ENCODE data around the gene GIPC3. TPM values are rescaled to one million over a fixed set of nuclear protein-coding genes. Genes with fewer than 3 reads are reported as not detected.

GIPC3 gene
- total and polyA plus RNA-seq, 12 donors: 0.33 to 5.9 (median 3.2) TPM

GRCh38 chr19:3634496-3635045, 49.3 kb downstream of the GIPC3 start:
- H3K4me3 ChIP-seq: no peak overlapping the region
- H3K4me1 ChIP-seq (replicated peaks in 1 of 2): no peaks in the 10 kb centered on the region
- H3K9me3 ChIP-seq (replicated peaks in 1 of 3): no peaks in the 10 kb centered on the region
- 92 to 94% (median 93%) methylated on average over 10 to 19 of the region's 19 CpGs for WGBS, 4 donors
- intact Hi-C loops (cut with DNase I): no loop called here
- H3K27me3 ChIP-seq: no peaks in the 10 kb centered on the region
- no peak for TF ChIP-seq CTCF (IDR thresholded peaks at IDR 0.05)
- no peak for TF ChIP-seq POLR2A (IDR thresholded peaks at IDR 0.05)
- peaks cover 0 to 17% of the 10 kb centered on the region in 2 donors for H3K36me3 ChIP-seq (replicated peaks in 1 of 2)
- DNase-seq: no peak
- no peak overlapping the region for H3K27ac ChIP-seq

GRCh38 chr19:3636506-3636905, 51.2 kb downstream of the GIPC3 start:
- H3K36me3 ChIP-seq (replicated peaks in 1 of 2): peaks cover 0 to 24% of the 10 kb centered on the region in 2 donors
- H3K4me1 ChIP-seq (replicated peaks in 1 of 2): no peaks in the 10 kb centered on the region
- H3K27ac ChIP-seq: no peak overlapping the region
- no peaks in the 10 kb centered on the region for H3K27me3 ChIP-seq
- H3K9me3 ChIP-seq (replicated peaks in 1 of 3): no peaks in the 10 kb centered on the region
- no peak for DNase-seq
- no peak for TF ChIP-seq CTCF (IDR thresholded peaks at IDR 0.05)
- no peak for TF ChIP-seq POLR2A (IDR thresholded peaks at IDR 0.05)
- H3K4me3 ChIP-seq: no peak overlapping the region
- intact Hi-C loops (cut with DNase I): no loop called here
- 93 to 98% (median 95%) methylated on average over 12 to 20 of the region's 20 CpGs for WGBS, 4 donors

GRCh38 chr19:3636962-3637361, 51.7 kb downstream of the GIPC3 start:
- 95 to 100% (median 99%) methylated on average over 2 to 20 of the region's 20 CpGs for WGBS, 4 donors
- no peak for DNase-seq
- H3K27me3 ChIP-seq: no peaks in the 10 kb centered on the region
- H3K4me1 ChIP-seq (replicated peaks in 1 of 2): no peaks in the 10 kb centered on the region
- H3K4me3 ChIP-seq: no peak overlapping the region
- intact Hi-C loops (cut with DNase I): no loop called here
- H3K9me3 ChIP-seq (replicated peaks in 1 of 3): no peaks in the 10 kb centered on the region
- TF ChIP-seq CTCF (IDR thresholded peaks at IDR 0.05): no peak
- TF ChIP-seq POLR2A (IDR thresholded peaks at IDR 0.05): no peak
- H3K36me3 ChIP-seq (replicated peaks in 1 of 2): peaks cover 0 to 29% of the 10 kb centered on the region in 2 donors
- H3K27ac ChIP-seq: no peak overlapping the region

GRCh38 chr19:3637621-3638020, 52.3 kb downstream of the GIPC3 start:
- peaks cover 0 to 29% of the 10 kb centered on the region in 2 donors for H3K36me3 ChIP-seq (replicated peaks in 1 of 2)
- no peak for DNase-seq
- H3K27me3 ChIP-seq: no peaks in the 10 kb centered on the region
- WGBS, 4 donors: 89 to 94% (median 91%) methylated on average over 7 to 23 of the region's 23 CpGs
- no peak overlapping the region for H3K4me3 ChIP-seq
- no peak for TF ChIP-seq CTCF (IDR thresholded peaks at IDR 0.05)
- no peak for TF ChIP-seq POLR2A (IDR thresholded peaks at IDR 0.05)
- no peaks in the 10 kb centered on the region for H3K4me1 ChIP-seq (replicated peaks in 1 of 2)
- intact Hi-C loops (cut with DNase I): no loop called here
- H3K9me3 ChIP-seq (replicated peaks in 1 of 3): no peaks in the 10 kb centered on the region
- no peak overlapping the region for H3K27ac ChIP-seq

Measured in adrenal gland (tissue), 12 donors.